ENCODE data around the gene MRPL12.

The MRPL12 gene

DNA sequence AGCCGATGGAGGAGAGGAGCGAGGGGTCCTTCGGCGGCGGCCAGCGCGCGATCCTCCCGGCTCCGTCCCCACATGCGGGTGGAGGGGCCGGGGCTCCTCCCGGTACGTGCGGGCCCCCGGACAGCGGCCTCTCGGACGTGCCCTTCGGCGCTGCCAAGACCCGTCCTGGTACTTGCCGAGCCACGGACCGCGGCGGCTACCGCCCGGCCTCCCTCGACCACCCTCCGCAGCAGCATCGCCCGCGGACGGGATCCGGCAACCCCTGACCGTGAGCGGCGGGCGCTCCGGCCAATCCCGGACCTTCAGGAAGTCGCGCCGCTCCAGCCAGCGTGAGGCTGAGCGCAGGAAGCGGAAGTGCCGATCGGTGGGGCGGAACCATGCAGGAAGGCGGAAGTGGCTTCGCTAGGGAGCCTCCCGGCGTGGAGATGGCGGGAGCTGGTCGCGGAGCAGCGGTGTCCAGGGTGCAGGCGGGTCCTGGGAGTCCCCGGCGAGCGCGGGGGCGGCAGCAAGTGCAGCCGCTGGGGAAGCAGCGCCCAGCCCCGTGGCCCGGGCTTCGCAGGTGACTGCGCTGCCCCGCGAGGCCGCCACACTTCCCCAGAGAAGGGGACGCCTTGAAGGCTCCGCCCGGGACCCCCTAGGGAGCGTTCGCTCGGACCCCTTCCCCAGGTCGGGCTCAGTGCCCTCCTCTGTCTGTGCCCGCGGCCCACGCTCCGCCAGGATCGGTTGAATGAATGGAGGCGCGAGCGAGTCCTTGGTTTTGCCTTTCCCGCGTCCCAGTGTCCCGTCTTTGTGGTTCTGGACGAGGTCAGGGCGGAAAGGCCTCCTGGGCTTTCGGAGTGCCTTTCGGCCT lies 36.6 kb upstream of the MRPL12 start, which contains the start of the genes CCDC137 and OXLD1 (continued):
- no peak for TF ChIP-seq GFI1B (tag by site-specific recombination; IDR thresholded peaks at IDR 0.05)
- no peak for TF ChIP-seq ZNF830 (tag by site-specific recombination; IDR thresholded peaks at IDR 0.05; ENCODE audit: low read depth)
- TF ChIP-seq, protein P1, sequence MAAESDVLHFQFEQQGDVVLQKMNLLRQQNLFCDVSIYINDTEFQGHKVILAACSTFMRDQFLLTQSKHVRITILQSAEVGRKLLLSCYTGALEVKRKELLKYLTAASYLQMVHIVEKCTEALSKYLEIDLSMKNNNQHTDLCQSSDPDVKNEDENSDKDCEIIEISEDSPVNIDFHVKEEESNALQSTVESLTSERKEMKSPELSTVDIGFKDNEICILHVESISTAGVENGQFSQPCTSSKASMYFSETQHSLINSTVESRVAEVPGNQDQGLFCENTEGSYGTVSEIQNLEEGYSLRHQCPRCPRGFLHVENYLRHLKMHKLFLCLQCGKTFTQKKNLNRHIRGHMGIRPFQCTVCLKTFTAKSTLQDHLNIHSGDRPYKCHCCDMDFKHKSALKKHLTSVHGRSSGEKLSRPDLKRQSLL (tag by site-specific recombination; IDR thresholded peaks at IDR 0.05), result no peak
- no peak for TF ChIP-seq ZNF747 (tag by site-specific recombination; IDR thresholded peaks at IDR 0.05)
- TF ChIP-seq KLF10 (tag by site-specific recombination; IDR thresholded peaks at IDR 0.05), result 0 out of 2 replicates have a peak, but pooled peaks have one; percentile 16
- TF ChIP-seq ZSCAN30 (tag by site-specific recombination; IDR thresholded peaks at IDR 0.05), result peak; percentile 60; the same call in 1 of the 2 replicates
- TF ChIP-seq, protein P2, sequence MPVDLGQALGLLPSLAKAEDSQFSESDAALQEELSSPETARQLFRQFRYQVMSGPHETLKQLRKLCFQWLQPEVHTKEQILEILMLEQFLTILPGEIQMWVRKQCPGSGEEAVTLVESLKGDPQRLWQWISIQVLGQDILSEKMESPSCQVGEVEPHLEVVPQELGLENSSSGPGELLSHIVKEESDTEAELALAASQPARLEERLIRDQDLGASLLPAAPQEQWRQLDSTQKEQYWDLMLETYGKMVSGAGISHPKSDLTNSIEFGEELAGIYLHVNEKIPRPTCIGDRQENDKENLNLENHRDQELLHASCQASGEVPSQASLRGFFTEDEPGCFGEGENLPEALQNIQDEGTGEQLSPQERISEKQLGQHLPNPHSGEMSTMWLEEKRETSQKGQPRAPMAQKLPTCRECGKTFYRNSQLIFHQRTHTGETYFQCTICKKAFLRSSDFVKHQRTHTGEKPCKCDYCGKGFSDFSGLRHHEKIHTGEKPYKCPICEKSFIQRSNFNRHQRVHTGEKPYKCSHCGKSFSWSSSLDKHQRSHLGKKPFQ (tag by site-specific recombination; IDR thresholded peaks at IDR 0.05), result no peak
- TF ChIP-seq ZBTB1 (tag by site-specific recombination; IDR thresholded peaks at IDR 0.05), result no peak
- peak; percentile 46 for TF ChIP-seq ZNF600 (tag by site-specific recombination; IDR thresholded peaks at IDR 0.05)
- TF ChIP-seq ZNF350 (tag by site-specific recombination; IDR thresholded peaks at IDR 0.05), result no peak

DNA sequence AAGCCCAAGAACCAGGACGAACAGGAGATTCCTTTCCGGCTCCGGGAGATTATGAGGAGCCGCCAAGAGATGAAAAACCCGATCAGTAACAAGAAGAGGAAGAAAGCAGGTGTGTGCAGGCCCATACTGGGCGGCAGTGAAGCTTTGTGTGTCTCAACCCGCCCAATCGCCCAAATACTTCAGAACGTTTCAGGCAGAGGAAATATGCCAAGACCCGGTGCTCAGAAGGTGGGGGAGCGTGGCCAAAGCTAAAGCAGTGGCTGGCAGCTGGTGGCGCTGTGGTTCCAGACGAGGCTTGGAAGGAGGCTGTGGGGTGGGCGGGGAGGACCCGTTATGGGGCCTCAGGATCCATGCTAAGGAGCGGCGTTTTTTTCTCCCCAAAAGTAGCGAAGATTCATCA lies 35.4 kb upstream of the MRPL12 start:
- peaks cover 32 to 66% of the 10 kb centered on the region in 2 experiments; a peak in 2 of 3 replicates for H3K36me3 ChIP-seq (ENCODE audit: control insufficient read depth in 2 of 2, insufficient read depth in 1 of 2, low read length in 2 of 2)
- no peak overlapping the region for H3K4me3 ChIP-seq (ENCODE audit: low read depth, low read length)
- 0 out of 2 replicates have a peak, but pooled peaks have one; percentile 20 for TF ChIP-seq ZFHX2 (tag by site-specific recombination; conservative IDR thresholded peaks at IDR 0.05)
- peak; percentile 15; the same call in 1 of the 2 replicates for TF ChIP-seq SP2 (tag by site-specific recombination; IDR thresholded peaks at IDR 0.05)
- TF ChIP-seq, protein P3, sequence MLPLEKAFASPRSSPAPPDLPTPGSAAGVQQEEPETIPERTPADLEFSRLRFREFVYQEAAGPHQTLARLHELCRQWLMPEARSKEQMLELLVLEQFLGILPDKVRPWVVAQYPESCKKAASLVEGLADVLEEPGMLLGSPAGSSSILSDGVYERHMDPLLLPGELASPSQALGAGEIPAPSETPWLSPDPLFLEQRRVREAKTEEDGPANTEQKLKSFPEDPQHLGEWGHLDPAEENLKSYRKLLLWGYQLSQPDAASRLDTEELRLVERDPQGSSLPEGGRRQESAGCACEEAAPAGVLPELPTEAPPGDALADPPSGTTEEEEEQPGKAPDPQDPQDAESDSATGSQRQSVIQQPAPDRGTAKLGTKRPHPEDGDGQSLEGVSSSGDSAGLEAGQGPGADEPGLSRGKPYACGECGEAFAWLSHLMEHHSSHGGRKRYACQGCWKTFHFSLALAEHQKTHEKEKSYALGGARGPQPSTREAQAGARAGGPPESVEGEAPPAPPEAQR (tag by site-specific recombination; IDR thresholded peaks at IDR 0.05), result no peak
- TF ChIP-seq ZNF155 (tag by site-specific recombination; IDR thresholded peaks at IDR 0.05), result no peak
- no peak for TF ChIP-seq ZNF776 (tag by site-specific recombination; IDR thresholded peaks at IDR 0.05; ENCODE audit: borderline replicate concordance)
- TF ChIP-seq ZNF624 (tag by site-specific recombination; IDR thresholded peaks at IDR 0.05), result no peak
- no peak for TF ChIP-seq KLF10 (tag by site-specific recombination; IDR thresholded peaks at IDR 0.05)
- TF ChIP-seq, protein P4, sequence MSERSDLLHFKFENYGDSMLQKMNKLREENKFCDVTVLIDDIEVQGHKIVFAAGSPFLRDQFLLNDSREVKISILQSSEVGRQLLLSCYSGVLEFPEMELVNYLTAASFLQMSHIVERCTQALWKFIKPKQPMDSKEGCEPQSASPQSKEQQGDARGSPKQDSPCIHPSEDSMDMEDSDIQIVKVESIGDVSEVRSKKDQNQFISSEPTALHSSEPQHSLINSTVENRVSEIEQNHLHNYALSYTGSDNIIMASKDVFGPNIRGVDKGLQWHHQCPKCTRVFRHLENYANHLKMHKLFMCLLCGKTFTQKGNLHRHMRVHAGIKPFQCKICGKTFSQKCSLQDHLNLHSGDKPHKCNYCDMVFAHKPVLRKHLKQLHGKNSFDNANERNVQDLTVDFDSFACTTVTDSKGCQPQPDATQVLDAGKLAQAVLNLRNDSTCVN (tag by site-specific recombination; optimal IDR thresholded peaks at IDR 0.05), result no peak
- TF ChIP-seq, protein P5, sequence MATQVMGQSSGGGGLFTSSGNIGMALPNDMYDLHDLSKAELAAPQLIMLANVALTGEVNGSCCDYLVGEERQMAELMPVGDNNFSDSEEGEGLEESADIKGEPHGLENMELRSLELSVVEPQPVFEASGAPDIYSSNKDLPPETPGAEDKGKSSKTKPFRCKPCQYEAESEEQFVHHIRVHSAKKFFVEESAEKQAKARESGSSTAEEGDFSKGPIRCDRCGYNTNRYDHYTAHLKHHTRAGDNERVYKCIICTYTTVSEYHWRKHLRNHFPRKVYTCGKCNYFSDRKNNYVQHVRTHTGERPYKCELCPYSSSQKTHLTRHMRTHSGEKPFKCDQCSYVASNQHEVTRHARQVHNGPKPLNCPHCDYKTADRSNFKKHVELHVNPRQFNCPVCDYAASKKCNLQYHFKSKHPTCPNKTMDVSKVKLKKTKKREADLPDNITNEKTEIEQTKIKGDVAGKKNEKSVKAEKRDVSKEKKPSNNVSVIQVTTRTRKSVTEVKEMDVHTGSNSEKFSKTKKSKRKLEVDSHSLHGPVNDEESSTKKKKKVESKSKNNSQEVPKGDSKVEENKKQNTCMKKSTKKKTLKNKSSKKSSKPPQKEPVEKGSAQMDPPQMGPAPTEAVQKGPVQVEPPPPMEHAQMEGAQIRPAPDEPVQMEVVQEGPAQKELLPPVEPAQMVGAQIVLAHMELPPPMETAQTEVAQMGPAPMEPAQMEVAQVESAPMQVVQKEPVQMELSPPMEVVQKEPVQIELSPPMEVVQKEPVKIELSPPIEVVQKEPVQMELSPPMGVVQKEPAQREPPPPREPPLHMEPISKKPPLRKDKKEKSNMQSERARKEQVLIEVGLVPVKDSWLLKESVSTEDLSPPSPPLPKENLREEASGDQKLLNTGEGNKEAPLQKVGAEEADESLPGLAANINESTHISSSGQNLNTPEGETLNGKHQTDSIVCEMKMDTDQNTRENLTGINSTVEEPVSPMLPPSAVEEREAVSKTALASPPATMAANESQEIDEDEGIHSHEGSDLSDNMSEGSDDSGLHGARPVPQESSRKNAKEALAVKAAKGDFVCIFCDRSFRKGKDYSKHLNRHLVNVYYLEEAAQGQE (tag by site-specific recombination; IDR thresholded peaks at IDR 0.05), result no peak
- TF ChIP-seq ZNF555 (tag by site-specific recombination; conservative IDR thresholded peaks at IDR 0.05), result no peak
- no peak for TF ChIP-seq ZNF600 (tag by site-specific recombination; IDR thresholded peaks at IDR 0.05)
- TF ChIP-seq ZNF174 (tag by site-specific recombination; IDR thresholded peaks at IDR 0.05), result no peak
- no peak for TF ChIP-seq KLF7 (tag by site-specific recombination; IDR thresholded peaks at IDR 0.05; ENCODE audit: borderline replicate concordance)
- TF ChIP-seq, protein P6, sequence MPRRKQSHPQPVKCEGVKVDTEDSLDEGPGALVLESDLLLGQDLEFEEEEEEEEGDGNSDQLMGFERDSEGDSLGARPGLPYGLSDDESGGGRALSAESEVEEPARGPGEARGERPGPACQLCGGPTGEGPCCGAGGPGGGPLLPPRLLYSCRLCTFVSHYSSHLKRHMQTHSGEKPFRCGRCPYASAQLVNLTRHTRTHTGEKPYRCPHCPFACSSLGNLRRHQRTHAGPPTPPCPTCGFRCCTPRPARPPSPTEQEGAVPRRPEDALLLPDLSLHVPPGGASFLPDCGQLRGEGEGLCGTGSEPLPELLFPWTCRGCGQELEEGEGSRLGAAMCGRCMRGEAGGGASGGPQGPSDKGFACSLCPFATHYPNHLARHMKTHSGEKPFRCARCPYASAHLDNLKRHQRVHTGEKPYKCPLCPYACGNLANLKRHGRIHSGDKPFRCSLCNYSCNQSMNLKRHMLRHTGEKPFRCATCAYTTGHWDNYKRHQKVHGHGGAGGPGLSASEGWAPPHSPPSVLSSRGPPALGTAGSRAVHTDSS (tag by site-specific recombination; IDR thresholded peaks at IDR 0.05), result no peak
- TF ChIP-seq ZNF2 (tag by site-specific recombination; IDR thresholded peaks at IDR 0.05), result no peak

More for the DNA sequence above, 35.4 kb upstream of the MRPL12 start:
- Histone ChIP-seq H3K9me3 (ENCODE audit: control insufficient read depth, insufficient read depth, low read depth, low read length) (no peaks in the 10 kb centered on the region), H3K4me1 (ENCODE audit: control insufficient read depth, insufficient read depth, low read length) (peaks cover 5% of the 10 kb centered on the region; the same call in 1 of the 2 replicates), H3K27ac (ENCODE audit: extremely low read depth, low read depth, low read length) (no peak overlapping the region; the same call in 1 of the 2 replicates)
- CTCF ChIA-PET, result interaction anchor here (0.7 to 2.3 kb wide), 2 partner anchors 15 to 311 kb away, joined by 3 to 9 read pairs; partner anchors contain the start of genes ARL16 and HGS
- POLR2A ChIA-PET, result interaction anchor here (1.4 to 1.6 kb wide), 2 partner anchors 35 to 115 kb away, joined by 5 to 6 read pairs; partner anchors contain the start of genes FAAP100 and MRPL12

Measured in HEK293 (cell line).